ENCODE data around the gene PPM1D. TPM values are rescaled to one million over a fixed set of nuclear protein-coding genes. Genes with fewer than 3 reads are reported as not detected.

Gene PPM1D
- total RNA-seq, 2 experiments from 2014 or later = 9.1 to 16.5 TPM

DNA sequence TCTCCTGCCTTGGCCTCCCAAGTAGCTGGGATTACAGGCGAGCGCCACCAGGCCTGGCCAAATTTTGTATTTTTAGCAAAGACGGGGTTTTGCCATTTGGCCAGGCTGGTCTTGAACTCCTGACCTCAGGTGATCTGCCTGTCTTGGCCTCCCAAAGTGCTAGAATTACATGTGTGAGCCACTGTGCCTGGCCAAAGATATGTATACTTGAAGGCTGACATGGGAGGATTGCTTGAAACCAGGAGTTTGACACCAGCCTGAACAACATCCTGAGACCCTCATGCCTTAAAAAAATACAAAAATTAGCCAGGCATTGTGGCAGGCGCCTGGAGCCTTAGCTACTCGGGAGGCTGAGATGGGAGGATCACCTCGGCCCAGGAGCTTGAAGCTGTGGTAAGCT is 80.8 kb downstream of the PPM1D start:
- BruUV-seq (replicated peaks) = no TSS peak
- CTCF ChIA-PET (ENCODE audit: unreplicated experiment) = no interaction called here

GRCh38 chr17:60685437-60685836 is 85.4 kb downstream of the PPM1D start:
- TF ChIP-seq EZH2phosphoT487 (IDR thresholded peaks at IDR 0.05; ENCODE audit: borderline replicate concordance, low read depth, low read length) (no peak), CTCF (conservative IDR thresholded peaks at IDR 0.05; ENCODE audit: low read length) (no peak)
- POLR2A ChIA-PET = interaction anchor here (1.3 kb wide), 1 partner anchor 9 kb away, joined by 3 read pairs; no protein-coding TSS in a partner anchor
- H4K20me1 ChIP-seq (ENCODE audit: insufficient read depth, low read length) = no peaks in the 10 kb centered on the region
- no peak for DNase-seq (ENCODE audit: low spot score)
- no peak overlapping the region for H2AFZ ChIP-seq (ENCODE audit: low read length)
- H3K4me2 ChIP-seq (ENCODE audit: low read length) = no peak overlapping the region
- no peak overlapping the region for H3K27ac ChIP-seq (ENCODE audit: low read depth, low read length, poor library complexity, severe bottlenecking)
- CTCF ChIA-PET (ENCODE audit: unreplicated experiment) = no interaction called here
- H3K36me3 ChIP-seq (ENCODE audit: insufficient read depth, low read length) = no peaks in the 10 kb centered on the region
- H3K4me1 ChIP-seq (ENCODE audit: insufficient read depth, low read length, poor library complexity, severe bottlenecking) = no peaks in the 10 kb centered on the region
- intact Hi-C loops (cut with micrococcal nuclease; ENCODE audit: unreplicated experiment) = no loop called here
- no peak overlapping the region for H3K4me3 ChIP-seq (ENCODE audit: low read depth, low read length, poor library complexity, severe bottlenecking)
- BruUV-seq (replicated peaks) = no TSS peak
- H3K9me2 ChIP-seq (ENCODE audit: insufficient read depth, low read length) = no peaks in the 10 kb centered on the region
- H3K9me3 ChIP-seq (ENCODE audit: low read length) = no peaks in the 10 kb centered on the region
- H3K79me2 ChIP-seq (ENCODE audit: insufficient read depth, low read depth, low read length) = no peaks in the 10 kb centered on the region

More for the DNA sequence above, 80.8 kb downstream of the PPM1D start:
- Histone ChIP-seq H2AFZ (ENCODE audit: low read length) (no peak overlapping the region), H3K9me3 (ENCODE audit: low read length) (no peaks in the 10 kb centered on the region), H3K4me1 (ENCODE audit: insufficient read depth, low read length, poor library complexity, severe bottlenecking) (peaks cover 11% of the 10 kb centered on the region), H3K36me3 (ENCODE audit: insufficient read depth, low read length) (no peaks in the 10 kb centered on the region), H3K4me3 (ENCODE audit: low read depth, low read length, poor library complexity, severe bottlenecking) (no peak overlapping the region), H3K79me2 (ENCODE audit: insufficient read depth, low read depth, low read length) (no peaks in the 10 kb centered on the region), H3K9me2 (ENCODE audit: insufficient read depth, low read length) (no peaks in the 10 kb centered on the region), H4K20me1 (ENCODE audit: insufficient read depth, low read length) (no peaks in the 10 kb centered on the region), H3K27ac (ENCODE audit: low read depth, low read length, poor library complexity, severe bottlenecking) (no peak overlapping the region), H3K4me2 (ENCODE audit: low read length) (no peak overlapping the region)
- no peak for DNase-seq (ENCODE audit: low spot score)
- POLR2A ChIA-PET = no interaction called here
- TF ChIP-seq CTCF (conservative IDR thresholded peaks at IDR 0.05; ENCODE audit: low read length) (no peak), EZH2phosphoT487 (IDR thresholded peaks at IDR 0.05; ENCODE audit: borderline replicate concordance, low read depth, low read length) (no peak)
- intact Hi-C loops (cut with micrococcal nuclease; ENCODE audit: unreplicated experiment) = no loop called here

DNA sequence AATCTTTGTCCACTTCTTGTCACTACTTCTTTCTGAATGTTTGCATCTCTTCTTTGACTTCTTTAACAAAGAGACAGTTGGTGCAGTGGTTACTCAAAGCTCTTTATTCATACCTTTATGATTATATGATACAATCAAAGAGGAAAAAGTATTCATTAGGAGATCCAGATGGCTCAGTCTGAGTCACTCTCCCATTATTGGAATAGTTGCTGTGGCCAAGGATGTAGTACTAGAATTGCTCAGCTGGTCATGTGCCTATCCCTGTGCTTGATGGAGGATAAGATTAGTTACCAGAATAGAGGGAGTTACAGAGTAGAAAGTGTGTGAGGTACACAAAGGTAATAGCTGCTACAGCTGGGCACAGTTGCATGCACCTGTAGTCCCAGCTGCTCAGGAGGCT is 96.0 kb downstream of the PPM1D start:
- no peak overlapping the region for H2AFZ ChIP-seq (ENCODE audit: low read length)
- no TSS peak for BruUV-seq (replicated peaks)
- intact Hi-C loops (cut with micrococcal nuclease; ENCODE audit: unreplicated experiment) = no loop called here
- H3K9me2 ChIP-seq (ENCODE audit: insufficient read depth, low read length) = no peaks in the 10 kb centered on the region
- no peak overlapping the region for H3K4me2 ChIP-seq (ENCODE audit: low read length)
- ChIA-PET POLR2A (no interaction called here), CTCF (ENCODE audit: unreplicated experiment) (no interaction called here)
- TF ChIP-seq EZH2phosphoT487 (IDR thresholded peaks at IDR 0.05; ENCODE audit: borderline replicate concordance, low read depth, low read length) = no peak
- no peak for TF ChIP-seq CTCF (conservative IDR thresholded peaks at IDR 0.05; ENCODE audit: low read length)
- DNase-seq (ENCODE audit: low spot score) = no peak
- H3K79me2 ChIP-seq (ENCODE audit: insufficient read depth, low read depth, low read length) = no peaks in the 10 kb centered on the region
- no peaks in the 10 kb centered on the region for H3K36me3 ChIP-seq (ENCODE audit: insufficient read depth, low read length)
- no peak overlapping the region for H3K27ac ChIP-seq (ENCODE audit: low read depth, low read length, poor library complexity, severe bottlenecking)
- H3K4me1 ChIP-seq (ENCODE audit: insufficient read depth, low read length, poor library complexity, severe bottlenecking) = no peaks in the 10 kb centered on the region
- no peaks in the 10 kb centered on the region for H3K9me3 ChIP-seq (ENCODE audit: low read length)
- H3K4me3 ChIP-seq (ENCODE audit: low read depth, low read length, poor library complexity, severe bottlenecking) = no peak overlapping the region
- H4K20me1 ChIP-seq (ENCODE audit: insufficient read depth, low read length) = no peaks in the 10 kb centered on the region
